Measurements from ENCODE around the gene CCDC71L. TPM values are rescaled to one million over a fixed set of nuclear protein-coding genes. Genes with fewer than 3 reads are reported as not detected.

The CCDC71L gene
- total RNA-seq, 1 experiment from 2014 or later: 13.0 TPM

DNA sequence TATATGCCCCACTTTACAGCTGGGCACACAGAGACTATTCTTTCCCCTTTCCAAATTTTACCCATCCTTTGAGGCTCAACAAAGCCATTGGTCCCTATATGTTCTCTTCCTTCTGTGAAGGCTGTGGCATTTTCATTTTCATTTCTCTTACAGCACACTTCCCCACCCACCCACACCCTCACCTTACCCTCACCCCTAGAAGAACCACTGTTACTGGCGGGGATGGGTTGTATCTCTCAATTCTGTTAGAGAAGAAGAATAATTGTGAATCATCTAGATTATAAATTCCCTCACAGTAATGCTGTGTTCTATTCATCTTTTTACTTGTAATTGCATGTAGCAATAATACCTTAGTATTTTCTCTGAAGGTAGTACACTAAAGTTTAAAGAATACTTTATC is 10.2 kb upstream of the CCDC71L start:
- Mint-ChIP-seq H3K9me3 (ENCODE audit: unreplicated experiment) (no peaks in the 10 kb centered on the region), H3K4me3 (ENCODE audit: unreplicated experiment) (no peak overlapping the region), H3K27me3 (ENCODE audit: insufficient read depth, unreplicated experiment) (no peaks in the 10 kb centered on the region), H3K4me1 (ENCODE audit: insufficient read depth, unreplicated experiment) (no peaks in the 10 kb centered on the region), H3K27ac (ENCODE audit: low read depth, unreplicated experiment) (no peak overlapping the region), H3K36me3 (ENCODE audit: insufficient read depth, unreplicated experiment) (no peaks in the 10 kb centered on the region)
- DNase-seq (ENCODE audit: unreplicated experiment): no peak
- ChIA-PET CTCF (interaction anchor here (0.7 to 2.1 kb wide), 4 partner anchors 10 to 129 kb away, joined by 3 to 6 read pairs (median 4); partner anchors contain the start of gene CCDC71L), POLR2A (no interaction called here)
- TF ChIP-seq, protein P1, sequence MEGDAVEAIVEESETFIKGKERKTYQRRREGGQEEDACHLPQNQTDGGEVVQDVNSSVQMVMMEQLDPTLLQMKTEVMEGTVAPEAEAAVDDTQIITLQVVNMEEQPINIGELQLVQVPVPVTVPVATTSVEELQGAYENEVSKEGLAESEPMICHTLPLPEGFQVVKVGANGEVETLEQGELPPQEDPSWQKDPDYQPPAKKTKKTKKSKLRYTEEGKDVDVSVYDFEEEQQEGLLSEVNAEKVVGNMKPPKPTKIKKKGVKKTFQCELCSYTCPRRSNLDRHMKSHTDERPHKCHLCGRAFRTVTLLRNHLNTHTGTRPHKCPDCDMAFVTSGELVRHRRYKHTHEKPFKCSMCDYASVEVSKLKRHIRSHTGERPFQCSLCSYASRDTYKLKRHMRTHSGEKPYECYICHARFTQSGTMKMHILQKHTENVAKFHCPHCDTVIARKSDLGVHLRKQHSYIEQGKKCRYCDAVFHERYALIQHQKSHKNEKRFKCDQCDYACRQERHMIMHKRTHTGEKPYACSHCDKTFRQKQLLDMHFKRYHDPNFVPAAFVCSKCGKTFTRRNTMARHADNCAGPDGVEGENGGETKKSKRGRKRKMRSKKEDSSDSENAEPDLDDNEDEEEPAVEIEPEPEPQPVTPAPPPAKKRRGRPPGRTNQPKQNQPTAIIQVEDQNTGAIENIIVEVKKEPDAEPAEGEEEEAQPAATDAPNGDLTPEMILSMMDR (IDR thresholded peaks at IDR 0.05; ENCODE audit: unreplicated experiment): no peak
- intact Hi-C loops (cut with micrococcal nuclease): no loop called here
- BruUV-seq (replicated peaks): no TSS peak

DNA sequence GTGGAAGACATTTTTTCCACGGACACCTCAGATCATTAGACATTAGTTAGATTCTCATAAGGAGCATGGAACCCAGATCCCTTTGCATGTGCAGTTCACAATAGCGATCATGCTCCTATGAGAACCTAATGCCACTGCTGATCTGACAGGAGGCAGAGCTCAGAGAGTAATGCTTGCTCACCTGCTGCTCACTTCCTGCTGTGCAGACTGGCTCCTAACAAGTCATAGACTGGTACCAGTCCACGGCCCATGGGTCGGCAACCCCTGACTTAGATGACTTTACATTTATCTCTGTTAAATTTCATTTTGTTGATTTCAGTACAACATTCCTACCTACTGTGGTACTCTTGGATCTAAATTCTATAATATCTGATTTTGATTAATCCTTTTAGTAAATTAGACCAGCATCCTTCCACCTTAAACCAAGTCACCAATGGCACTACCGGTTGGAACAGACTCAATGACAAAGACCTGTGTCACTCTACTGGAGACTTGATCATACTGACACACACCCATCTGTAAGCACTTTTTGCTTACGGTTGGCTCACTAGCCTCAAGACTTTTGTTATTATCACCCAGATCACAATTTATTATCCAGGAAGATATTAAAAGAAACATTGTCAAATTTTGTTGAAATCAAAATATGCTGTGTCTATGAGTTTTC is 8.0 kb upstream of the CCDC71L start:
- no peaks in the 10 kb centered on the region for H3K36me3 Mint-ChIP-seq (ENCODE audit: insufficient read depth, unreplicated experiment)
- ChIA-PET POLR2A (interaction anchor here (0.6 to 0.9 kb wide), 2 partner anchors 106 to 129 kb away, joined by 3 read pairs; no protein-coding TSS in a partner anchor), CTCF (no interaction called here)
- no peak overlapping the region for H3K27ac Mint-ChIP-seq (ENCODE audit: low read depth, unreplicated experiment)
- TF ChIP-seq, protein P1 (IDR thresholded peaks at IDR 0.05; ENCODE audit: unreplicated experiment): no peak
- H3K9me3 Mint-ChIP-seq (ENCODE audit: unreplicated experiment): no peaks in the 10 kb centered on the region
- no peak for DNase-seq (ENCODE audit: unreplicated experiment)
- no TSS peak for BruUV-seq (replicated peaks)
- no peaks in the 10 kb centered on the region for H3K27me3 Mint-ChIP-seq (ENCODE audit: insufficient read depth, unreplicated experiment)
- no peaks in the 10 kb centered on the region for H3K4me1 Mint-ChIP-seq (ENCODE audit: insufficient read depth, unreplicated experiment)
- H3K4me3 Mint-ChIP-seq (ENCODE audit: unreplicated experiment): no peak overlapping the region
- intact Hi-C loops (cut with micrococcal nuclease): no loop called here

DNA sequence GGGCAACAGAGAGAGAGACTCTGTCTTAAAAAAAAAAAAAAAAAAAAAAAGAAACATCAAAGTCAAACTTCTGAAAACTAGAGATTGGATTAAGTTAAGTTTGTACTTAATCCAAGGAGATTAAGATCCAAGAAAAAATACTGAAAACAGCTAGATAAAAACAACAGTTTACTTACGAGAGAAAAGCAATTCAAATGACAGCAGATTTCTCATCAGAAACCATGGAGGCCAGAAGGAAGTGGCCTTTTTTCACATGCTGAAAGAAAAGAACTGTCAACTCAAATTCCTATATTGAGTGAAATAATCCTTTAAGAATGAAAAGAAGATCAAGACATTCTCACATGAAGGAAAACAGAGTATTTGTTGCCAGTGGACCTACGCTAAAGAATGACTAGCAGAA is 5.4 kb upstream of the CCDC71L start:
- no peaks in the 10 kb centered on the region for H3K9me3 Mint-ChIP-seq (ENCODE audit: unreplicated experiment)
- no peak overlapping the region for H3K27ac Mint-ChIP-seq (ENCODE audit: low read depth, unreplicated experiment)
- H3K27me3 Mint-ChIP-seq (ENCODE audit: insufficient read depth, unreplicated experiment): no peaks in the 10 kb centered on the region
- CTCF ChIA-PET: interaction anchor here (1.0 to 3.5 kb wide), 3 partner anchors 21 to 124 kb away, joined by 5 to 22 read pairs (median 6); no protein-coding TSS in a partner anchor
- TF ChIP-seq, protein P1 (IDR thresholded peaks at IDR 0.05; ENCODE audit: unreplicated experiment): no peak
- peaks cover under 1% of the 10 kb centered on the region for H3K4me1 Mint-ChIP-seq (ENCODE audit: insufficient read depth, unreplicated experiment)
- POLR2A ChIA-PET: interaction anchor here (0.6 to 0.7 kb wide), 2 partner anchors 242 to 260 kb away, joined by 3 to 4 read pairs; no protein-coding TSS in a partner anchor
- H3K36me3 Mint-ChIP-seq (ENCODE audit: insufficient read depth, unreplicated experiment): no peaks in the 10 kb centered on the region
- intact Hi-C loops (cut with micrococcal nuclease): no loop called here
- BruUV-seq (replicated peaks): no TSS peak
- no peak for DNase-seq (ENCODE audit: unreplicated experiment)
- no peak overlapping the region for H3K4me3 Mint-ChIP-seq (ENCODE audit: unreplicated experiment)

DNA sequence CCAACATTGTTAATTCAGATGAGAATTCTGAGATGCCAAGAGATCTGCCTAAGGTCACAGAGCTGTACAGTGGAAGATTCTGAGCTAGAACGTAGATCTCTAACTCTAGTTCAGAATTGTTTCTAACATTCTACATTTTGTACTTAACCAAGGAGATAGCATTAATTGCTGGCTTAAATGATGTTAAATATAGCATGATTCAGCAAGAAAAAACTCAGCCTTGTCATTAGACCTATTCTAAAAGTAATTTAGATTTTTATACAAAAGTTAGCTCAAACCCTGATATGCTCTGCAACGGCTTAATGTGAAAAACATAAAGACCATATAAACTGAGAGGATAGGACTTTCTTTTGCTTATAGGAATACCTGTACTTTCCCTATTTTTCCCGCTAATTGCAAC is 3.4 kb upstream of the CCDC71L start:
- ChIA-PET POLR2A (interaction anchor here (1.3 kb wide), 1 partner anchor 12 kb away, joined by 3 read pairs; no protein-coding TSS in a partner anchor), CTCF (interaction anchor here (0.6 to 3.5 kb wide), 3 partner anchors 71 to 509 kb away, joined by 3 to 22 read pairs (median 3); no protein-coding TSS in a partner anchor)
- no peaks in the 10 kb centered on the region for H3K27me3 Mint-ChIP-seq (ENCODE audit: insufficient read depth, unreplicated experiment)
- H3K4me1 Mint-ChIP-seq (ENCODE audit: insufficient read depth, unreplicated experiment): peaks cover 9% of the 10 kb centered on the region
- BruUV-seq (replicated peaks): no TSS peak
- no peak overlapping the region for H3K27ac Mint-ChIP-seq (ENCODE audit: low read depth, unreplicated experiment)
- TF ChIP-seq, protein P1 (IDR thresholded peaks at IDR 0.05; ENCODE audit: unreplicated experiment): no peak
- DNase-seq (ENCODE audit: unreplicated experiment): no peak
- no peaks in the 10 kb centered on the region for H3K36me3 Mint-ChIP-seq (ENCODE audit: insufficient read depth, unreplicated experiment)
- intact Hi-C loops (cut with micrococcal nuclease): loop anchor here (5.0 kb wide), 2 partner anchors 118 to 483 kb away; no protein-coding TSS in a partner anchor
- H3K4me3 Mint-ChIP-seq (ENCODE audit: unreplicated experiment): no peak overlapping the region
- H3K9me3 Mint-ChIP-seq (ENCODE audit: unreplicated experiment): no peaks in the 10 kb centered on the region

Measured in MCF 10A (cell line).